HEK293T (cell line): ENCODE results near the gene KCNK18.

Experiments
- ARNT ChIP-seq: fragments of 450-650 bp; IDR thresholded peaks from 2 replicates; pipeline ENCODE4 v1.6.1; 2017; ENCODE audit warnings: mild to moderate bottlenecking
- BHLHE40 ChIP-seq: fragments of 450-650 bp; IDR thresholded peaks from 2 replicates; pipeline ENCODE4 v1.6.1; 2016; ENCODE audit warnings: mild to moderate bottlenecking, moderate library complexity, borderline replicate concordance
- ELF4 ChIP-seq: fragments of 450-650 bp; IDR thresholded peaks from 2 replicates; pipeline ENCODE4 v1.6.1; 2017; ENCODE audit warnings: antibody characterized with exemption
- FOXK2 ChIP-seq: fragments of 450-650 bp; IDR thresholded peaks from 2 replicates; pipeline ENCODE4 v1.6.1; 2016; ENCODE audit warnings: mild to moderate bottlenecking
- LEF1 ChIP-seq: fragments of 450-650 bp; IDR thresholded peaks from 2 replicates; pipeline ENCODE4 v1.6.1; 2017; ENCODE audit warnings: mild to moderate bottlenecking, borderline replicate concordance
- NFRKB ChIP-seq: fragments of 450-650 bp; IDR thresholded peaks from 2 replicates; pipeline ENCODE4 v1.6.1; 2016; ENCODE audit warnings: mild to moderate bottlenecking, moderate library complexity
- SP1 ChIP-seq: fragments of 450-650 bp; IDR thresholded peaks from 2 replicates; pipeline ENCODE4 v1.6.1; 2017
- SUZ12 ChIP-seq: fragments of 450-650 bp; IDR thresholded peaks from 2 replicates; pipeline ENCODE4 v1.6.1; 2016; ENCODE audit warnings: mild to moderate bottlenecking
- TARDBP ChIP-seq: fragments of 450-650 bp; IDR thresholded peaks from 2 replicates; pipeline ENCODE4 v1.6.1; 2016
- ZNF384 ChIP-seq: fragments of 450-650 bp; IDR thresholded peaks from 2 replicates; pipeline ENCODE4 v1.6.1; 2016

DNA sequence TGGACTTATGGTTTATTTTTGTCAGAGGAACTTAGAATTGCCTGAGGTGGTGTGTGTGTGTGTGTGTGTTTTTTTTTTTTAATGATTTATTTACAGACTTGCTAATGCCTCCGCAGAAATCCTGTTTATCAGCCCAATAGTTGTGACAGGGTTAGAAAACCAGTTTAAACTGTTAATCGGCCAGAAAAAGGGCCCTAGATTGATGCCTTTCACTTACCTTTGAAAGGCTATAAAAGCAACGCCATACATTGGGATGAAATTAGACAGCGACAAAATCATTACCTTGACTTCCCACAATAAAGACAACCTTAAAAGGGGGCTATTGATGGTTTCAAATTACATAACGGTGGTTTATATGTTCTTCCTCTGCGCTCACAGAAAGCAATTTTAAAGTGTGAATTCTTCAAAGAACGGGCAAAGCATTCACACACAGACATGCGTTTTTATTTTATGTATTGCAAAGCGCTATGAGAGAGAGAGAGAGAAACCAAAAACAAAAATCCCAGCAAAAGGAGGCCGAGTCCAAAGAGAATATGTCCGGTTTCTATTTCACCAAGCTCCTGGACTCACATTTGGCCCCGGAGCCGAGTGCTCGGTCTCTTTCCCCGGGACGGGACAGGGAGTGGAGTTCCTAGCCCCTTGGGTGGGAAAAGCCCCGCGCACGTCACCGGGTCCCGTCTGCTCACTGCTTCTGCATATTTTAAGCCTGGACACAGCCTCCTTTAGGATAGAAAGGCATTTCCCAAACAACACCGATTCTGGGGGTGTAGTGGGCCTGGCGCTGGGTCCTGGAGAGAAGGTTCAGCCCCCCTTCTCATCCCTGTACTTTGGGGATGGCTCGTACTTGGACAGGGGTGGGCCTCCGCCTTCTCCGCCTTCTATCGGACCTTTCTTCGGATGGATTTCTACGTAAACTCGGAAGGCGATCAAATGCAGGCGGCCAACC lies 32.4 kb upstream of the KCNK18 start:
- TF ChIP-seq TARDBP = no peak
- TF ChIP-seq BHLHE40 = no peak
- no peak for TF ChIP-seq SUZ12
- TF ChIP-seq LEF1 = no peak
- TF ChIP-seq NFRKB = no peak
- no peak for TF ChIP-seq ARNT
- TF ChIP-seq ELF4 = no peak
- no peak for TF ChIP-seq SP1
- TF ChIP-seq ZNF384 = no peak
- TF ChIP-seq FOXK2 = no peak
